ENCODE results near the gene ENOPH1. TPM values are rescaled to one million over a fixed set of nuclear protein-coding genes. Genes with fewer than 3 reads are reported as not detected.
"Not testable (repeated sequence)": the region's sequence is repeated elsewhere in the genome, so short reads cannot be mapped to it uniquely, and the experiment has no call there.

Gene ENOPH1
- polyA plus RNA-seq, 1 donor from 2014 or later: 159 TPM

DNA sequence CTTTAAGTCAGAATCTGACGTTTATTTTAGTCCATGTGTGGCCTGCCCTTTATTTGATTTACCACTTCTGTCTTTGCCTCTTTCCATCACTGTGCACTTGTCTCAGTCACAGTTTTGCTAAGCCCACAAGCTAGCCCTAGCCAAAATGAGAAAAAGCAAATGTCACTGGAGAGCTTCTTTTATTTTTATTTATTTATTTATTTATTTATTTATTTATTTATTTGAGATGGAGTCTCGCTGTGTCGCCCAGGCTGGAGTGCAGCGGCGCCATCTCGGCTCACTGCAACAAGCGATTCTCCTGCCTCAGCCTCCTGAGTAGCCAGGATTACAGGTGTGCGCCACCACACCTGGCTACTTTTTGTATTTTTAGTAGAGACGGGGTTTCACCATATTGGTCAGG, 40.3 kb upstream of the ENOPH1 start:
- H3K27me3 ChIP-seq (ENCODE audit: insufficient read depth, low read depth, low read length); H3K9me2 ChIP-seq (ENCODE audit: insufficient read depth, low read length); H3K9ac ChIP-seq (ENCODE audit: low read length); H3K27ac ChIP-seq (ENCODE audit: low read length); H4K20me1 ChIP-seq (ENCODE audit: insufficient read depth); H3K4me2 ChIP-seq (ENCODE audit: low read length); H3K4me3 ChIP-seq (ENCODE audit: low read length); H3K79me2 ChIP-seq (replicated peaks; ENCODE audit: insufficient read depth, low read length); H2AFZ ChIP-seq (ENCODE audit: low read depth, low read length); H3K9me3 ChIP-seq (ENCODE audit: low read length); H3F3A ChIP-seq (ENCODE audit: insufficient read depth, low read length, poor library complexity, severe bottlenecking); H3K36me3 ChIP-seq (ENCODE audit: insufficient read depth, low read length): not testable (repeated sequence)

DNA sequence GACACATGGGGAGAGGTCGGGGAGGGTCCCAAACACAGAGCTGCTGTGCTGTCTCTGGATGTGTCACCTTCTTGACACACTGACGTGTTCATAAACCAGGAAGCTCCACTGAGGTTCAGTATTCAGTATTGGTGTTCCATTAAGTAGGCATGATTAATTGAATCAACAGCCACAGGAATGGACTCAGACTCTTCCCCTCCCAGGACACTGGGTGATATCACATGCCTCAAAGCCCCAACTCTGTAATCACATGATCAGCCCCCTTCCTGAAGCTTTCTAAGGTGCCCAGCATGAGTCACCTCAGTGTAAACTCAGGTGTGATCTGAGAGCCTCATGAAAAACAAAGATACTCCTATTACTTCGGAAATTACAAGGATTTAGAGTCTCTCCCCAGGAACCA, 35.5 kb upstream of the ENOPH1 start:
- no peaks in the 10 kb centered on the region for H4K20me1 ChIP-seq (ENCODE audit: insufficient read depth)
- no peak overlapping the region for H3K4me3 ChIP-seq (ENCODE audit: low read length)
- no peaks in the 10 kb centered on the region for H3K9me3 ChIP-seq (ENCODE audit: low read length)
- no peak for TF ChIP-seq EZH2 (IDR thresholded peaks at IDR 0.05; ENCODE audit: borderline replicate concordance, insufficient read depth, low read length, poor library complexity, severe bottlenecking)
- no peak for TF ChIP-seq RAD21 (conservative IDR thresholded peaks at IDR 0.05)
- TF ChIP-seq MXI1 (conservative IDR thresholded peaks at IDR 0.05; ENCODE audit: poor library complexity, severe bottlenecking): no peak
- no peak for TF ChIP-seq SMC3 (conservative IDR thresholded peaks at IDR 0.05; ENCODE audit: poor library complexity)
- TF ChIP-seq TAF1 (IDR thresholded peaks at IDR 0.05; ENCODE audit: low read depth): no peak
- TF ChIP-seq POLR2AphosphoS5 (IDR thresholded peaks at IDR 0.05): no peak
- TF ChIP-seq EP300 (conservative IDR thresholded peaks at IDR 0.05; ENCODE audit: poor library complexity, severe bottlenecking): no peak
- TF ChIP-seq, protein P1, sequence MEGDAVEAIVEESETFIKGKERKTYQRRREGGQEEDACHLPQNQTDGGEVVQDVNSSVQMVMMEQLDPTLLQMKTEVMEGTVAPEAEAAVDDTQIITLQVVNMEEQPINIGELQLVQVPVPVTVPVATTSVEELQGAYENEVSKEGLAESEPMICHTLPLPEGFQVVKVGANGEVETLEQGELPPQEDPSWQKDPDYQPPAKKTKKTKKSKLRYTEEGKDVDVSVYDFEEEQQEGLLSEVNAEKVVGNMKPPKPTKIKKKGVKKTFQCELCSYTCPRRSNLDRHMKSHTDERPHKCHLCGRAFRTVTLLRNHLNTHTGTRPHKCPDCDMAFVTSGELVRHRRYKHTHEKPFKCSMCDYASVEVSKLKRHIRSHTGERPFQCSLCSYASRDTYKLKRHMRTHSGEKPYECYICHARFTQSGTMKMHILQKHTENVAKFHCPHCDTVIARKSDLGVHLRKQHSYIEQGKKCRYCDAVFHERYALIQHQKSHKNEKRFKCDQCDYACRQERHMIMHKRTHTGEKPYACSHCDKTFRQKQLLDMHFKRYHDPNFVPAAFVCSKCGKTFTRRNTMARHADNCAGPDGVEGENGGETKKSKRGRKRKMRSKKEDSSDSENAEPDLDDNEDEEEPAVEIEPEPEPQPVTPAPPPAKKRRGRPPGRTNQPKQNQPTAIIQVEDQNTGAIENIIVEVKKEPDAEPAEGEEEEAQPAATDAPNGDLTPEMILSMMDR (IDR thresholded peaks at IDR 0.05; ENCODE audit: poor library complexity, severe bottlenecking): no peak
- TF ChIP-seq, protein P2, sequence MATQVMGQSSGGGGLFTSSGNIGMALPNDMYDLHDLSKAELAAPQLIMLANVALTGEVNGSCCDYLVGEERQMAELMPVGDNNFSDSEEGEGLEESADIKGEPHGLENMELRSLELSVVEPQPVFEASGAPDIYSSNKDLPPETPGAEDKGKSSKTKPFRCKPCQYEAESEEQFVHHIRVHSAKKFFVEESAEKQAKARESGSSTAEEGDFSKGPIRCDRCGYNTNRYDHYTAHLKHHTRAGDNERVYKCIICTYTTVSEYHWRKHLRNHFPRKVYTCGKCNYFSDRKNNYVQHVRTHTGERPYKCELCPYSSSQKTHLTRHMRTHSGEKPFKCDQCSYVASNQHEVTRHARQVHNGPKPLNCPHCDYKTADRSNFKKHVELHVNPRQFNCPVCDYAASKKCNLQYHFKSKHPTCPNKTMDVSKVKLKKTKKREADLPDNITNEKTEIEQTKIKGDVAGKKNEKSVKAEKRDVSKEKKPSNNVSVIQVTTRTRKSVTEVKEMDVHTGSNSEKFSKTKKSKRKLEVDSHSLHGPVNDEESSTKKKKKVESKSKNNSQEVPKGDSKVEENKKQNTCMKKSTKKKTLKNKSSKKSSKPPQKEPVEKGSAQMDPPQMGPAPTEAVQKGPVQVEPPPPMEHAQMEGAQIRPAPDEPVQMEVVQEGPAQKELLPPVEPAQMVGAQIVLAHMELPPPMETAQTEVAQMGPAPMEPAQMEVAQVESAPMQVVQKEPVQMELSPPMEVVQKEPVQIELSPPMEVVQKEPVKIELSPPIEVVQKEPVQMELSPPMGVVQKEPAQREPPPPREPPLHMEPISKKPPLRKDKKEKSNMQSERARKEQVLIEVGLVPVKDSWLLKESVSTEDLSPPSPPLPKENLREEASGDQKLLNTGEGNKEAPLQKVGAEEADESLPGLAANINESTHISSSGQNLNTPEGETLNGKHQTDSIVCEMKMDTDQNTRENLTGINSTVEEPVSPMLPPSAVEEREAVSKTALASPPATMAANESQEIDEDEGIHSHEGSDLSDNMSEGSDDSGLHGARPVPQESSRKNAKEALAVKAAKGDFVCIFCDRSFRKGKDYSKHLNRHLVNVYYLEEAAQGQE (IDR thresholded peaks at IDR 0.05; ENCODE audit: borderline replicate concordance): no peak
- no peak overlapping the region for H3K27ac ChIP-seq (ENCODE audit: low read length)
- no peak overlapping the region for H3K4me2 ChIP-seq (ENCODE audit: low read length)
- no peak overlapping the region for H3K9ac ChIP-seq (ENCODE audit: low read length)
- no peaks in the 10 kb centered on the region for H3K9me2 ChIP-seq (ENCODE audit: insufficient read depth, low read length)
- H3K36me3 ChIP-seq (ENCODE audit: insufficient read depth, low read length): no peaks in the 10 kb centered on the region
- no peaks in the 10 kb centered on the region for H3K27me3 ChIP-seq (ENCODE audit: insufficient read depth, low read depth, low read length)
- no peak overlapping the region for H2AFZ ChIP-seq (ENCODE audit: low read depth, low read length)
- no peaks in the 10 kb centered on the region for H3F3A ChIP-seq (ENCODE audit: insufficient read depth, low read length, poor library complexity, severe bottlenecking)
- no peaks in the 10 kb centered on the region for H3K79me2 ChIP-seq (replicated peaks; ENCODE audit: insufficient read depth, low read length)

DNA sequence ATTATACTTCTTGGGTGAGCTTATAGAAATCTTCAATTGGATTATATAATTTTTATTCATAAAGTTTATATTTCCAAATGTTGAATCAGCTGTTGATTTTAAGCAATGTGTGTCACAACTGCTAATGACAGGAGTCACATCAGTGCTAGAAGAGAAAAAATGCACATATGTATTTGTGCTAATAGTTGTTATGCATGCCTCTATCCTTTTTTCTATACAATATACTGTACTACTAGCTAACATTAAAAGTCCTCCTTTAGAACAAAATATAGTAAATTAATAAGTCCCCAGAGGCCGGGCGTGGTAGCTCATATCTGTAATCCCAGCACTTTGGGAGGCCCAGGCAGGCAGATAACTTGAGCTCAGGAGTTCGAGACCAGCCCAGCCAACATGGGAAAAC, 32.9 kb upstream of the ENOPH1 start:
- no peaks in the 10 kb centered on the region for H3K79me2 ChIP-seq (replicated peaks; ENCODE audit: insufficient read depth, low read length)
- no peak overlapping the region for H3K9ac ChIP-seq (ENCODE audit: low read length)
- H3F3A ChIP-seq (ENCODE audit: insufficient read depth, low read length, poor library complexity, severe bottlenecking): no peaks in the 10 kb centered on the region

More for the DNA sequence above, 32.9 kb upstream of the ENOPH1 start:
- H3K27me3 ChIP-seq (ENCODE audit: insufficient read depth, low read depth, low read length): no peaks in the 10 kb centered on the region
- no peak for TF ChIP-seq EP300 (conservative IDR thresholded peaks at IDR 0.05; ENCODE audit: poor library complexity, severe bottlenecking)
- no peak for TF ChIP-seq SMC3 (conservative IDR thresholded peaks at IDR 0.05; ENCODE audit: poor library complexity)
- TF ChIP-seq, protein P1 (IDR thresholded peaks at IDR 0.05; ENCODE audit: poor library complexity, severe bottlenecking): no peak
- no peaks in the 10 kb centered on the region for H4K20me1 ChIP-seq (ENCODE audit: insufficient read depth)
- H3K9me2 ChIP-seq (ENCODE audit: insufficient read depth, low read length): no peaks in the 10 kb centered on the region
- H3K4me2 ChIP-seq (ENCODE audit: low read length): no peak overlapping the region
- H3K27ac ChIP-seq (ENCODE audit: low read length): no peak overlapping the region
- no peak overlapping the region for H2AFZ ChIP-seq (ENCODE audit: low read depth, low read length)
- no peaks in the 10 kb centered on the region for H3K36me3 ChIP-seq (ENCODE audit: insufficient read depth, low read length)
- no peaks in the 10 kb centered on the region for H3K9me3 ChIP-seq (ENCODE audit: low read length)
- H3K4me3 ChIP-seq (ENCODE audit: low read length): no peak overlapping the region
